HCT116 (cell line): ENCODE data around the gene FLNB.

Experiments used
- ATF3 ChIP-seq: IDR thresholded peaks from 2 replicates; pipeline ENCODE4 v1.6.1; 2012
- EZH2 ChIP-seq: fragments of 200-600 bp; sonication (generic); IDR thresholded peaks from 2 replicates; pipeline ENCODE4 v1.6.1; 2017; ENCODE audit warnings: antibody characterized with exemption, mixed run types
- FOSL1 ChIP-seq: IDR thresholded peaks from 2 replicates; pipeline ENCODE4 v1.6.1; 2012; ENCODE audit warnings: low read depth
- JUND ChIP-seq: IDR thresholded peaks from 2 replicates; pipeline ENCODE4 v1.6.1; 2012
- POLR2A ChIP-seq: IDR thresholded peaks from 2 replicates; pipeline ENCODE4 v1.7.0; 2011; ENCODE audit warnings: borderline replicate concordance; ENCODE audit not compliant: insufficient read depth, insufficient read length; ENCODE audit errors: extremely low read depth
- POLR2AphosphoS5 ChIP-seq: IDR thresholded peaks from 2 replicates; pipeline ENCODE4 v1.6.1; 2011; ENCODE audit warnings: mild to moderate bottlenecking, low read depth, low read length, moderate library complexity
- ZBTB33 ChIP-seq: IDR thresholded peaks from 2 replicates; pipeline ENCODE4 v1.6.1; 2011; ENCODE audit warnings: mild to moderate bottlenecking, low read length, moderate library complexity; ENCODE audit not compliant: insufficient replicate concordance; ENCODE audit errors: extremely low read depth
- ZFX ChIP-seq: fragments of 450-650 bp; IDR thresholded peaks from 2 replicates; pipeline ENCODE4 v1.6.1; 2017
- ZNF274 ChIP-seq: fragments of 200-500 bp; sonication (Bioruptor generic); IDR thresholded peaks from 2 replicates; pipeline ENCODE4 v1.6.1; 2014; ENCODE audit warnings: mild to moderate bottlenecking, low read depth, low read length, inconsistent platforms
- TF ChIP-seq, protein P1 (sequence below), 3 experiments: fragments of 200-600 bp in 1 of 3; sonication (generic) in 1 of 3; IDR thresholded peaks in 2 of 3; conservative IDR thresholded peaks in 1 of 3; 2 replicates each; pipeline ENCODE4 v1.5.1; 2012 to 2017; ENCODE audit warnings: low read depth in 2 of 3, low read length in 2 of 3, antibody characterized with exemption in 1 of 3, borderline replicate concordance in 1 of 3, control low read depth in 1 of 3, mild to moderate bottlenecking in 1 of 3, mixed read lengths in 1 of 3, mixed run types in 1 of 3, moderate library complexity in 1 of 3; ENCODE audit not compliant: insufficient read depth in 1 of 3
- TF ChIP-seq, protein P2 (sequence below): IDR thresholded peaks from 2 replicates; pipeline ENCODE4 v1.6.1; 2012
- TF ChIP-seq, protein P3 (sequence below): IDR thresholded peaks from 2 replicates; pipeline ENCODE4 v1.6.1; 2012; ENCODE audit warnings: low read depth

DNA sequence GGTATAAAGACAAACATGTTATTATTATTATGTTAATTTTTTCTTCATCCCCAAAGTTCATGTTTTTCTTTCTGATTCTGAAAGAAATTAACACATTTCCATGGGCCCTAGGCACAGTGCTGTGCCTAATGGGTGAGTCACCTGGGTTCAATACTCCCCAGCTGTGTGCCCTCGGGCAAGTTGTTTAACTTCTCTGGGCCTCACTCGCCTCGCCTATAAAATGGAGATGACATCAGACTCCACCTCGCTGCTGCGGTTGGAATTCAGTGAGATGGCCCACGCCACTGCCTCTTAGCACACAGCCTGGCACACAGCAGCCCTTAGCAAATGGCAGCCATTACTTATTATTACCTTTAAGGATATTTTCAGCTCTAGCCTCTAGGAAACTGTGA is 179.9 kb downstream of the FLNB start:
- TF ChIP-seq POLR2A (no peak), EZH2 (no peak), ZBTB33 (no peak), JUND (no peak), POLR2AphosphoS5 (no peak), FOSL1 (no peak), ZNF274 (no peak), ZFX (no peak), ATF3 (no peak)
- TF ChIP-seq, protein P1, sequence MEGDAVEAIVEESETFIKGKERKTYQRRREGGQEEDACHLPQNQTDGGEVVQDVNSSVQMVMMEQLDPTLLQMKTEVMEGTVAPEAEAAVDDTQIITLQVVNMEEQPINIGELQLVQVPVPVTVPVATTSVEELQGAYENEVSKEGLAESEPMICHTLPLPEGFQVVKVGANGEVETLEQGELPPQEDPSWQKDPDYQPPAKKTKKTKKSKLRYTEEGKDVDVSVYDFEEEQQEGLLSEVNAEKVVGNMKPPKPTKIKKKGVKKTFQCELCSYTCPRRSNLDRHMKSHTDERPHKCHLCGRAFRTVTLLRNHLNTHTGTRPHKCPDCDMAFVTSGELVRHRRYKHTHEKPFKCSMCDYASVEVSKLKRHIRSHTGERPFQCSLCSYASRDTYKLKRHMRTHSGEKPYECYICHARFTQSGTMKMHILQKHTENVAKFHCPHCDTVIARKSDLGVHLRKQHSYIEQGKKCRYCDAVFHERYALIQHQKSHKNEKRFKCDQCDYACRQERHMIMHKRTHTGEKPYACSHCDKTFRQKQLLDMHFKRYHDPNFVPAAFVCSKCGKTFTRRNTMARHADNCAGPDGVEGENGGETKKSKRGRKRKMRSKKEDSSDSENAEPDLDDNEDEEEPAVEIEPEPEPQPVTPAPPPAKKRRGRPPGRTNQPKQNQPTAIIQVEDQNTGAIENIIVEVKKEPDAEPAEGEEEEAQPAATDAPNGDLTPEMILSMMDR (IDR thresholded peaks at IDR 0.05 in 2 of 3, conservative IDR thresholded peaks at IDR 0.05 in 1 of 3; ENCODE audit: borderline replicate concordance in 1 of 3, insufficient read depth in 1 of 3, low read depth in 2 of 3, low read length in 2 of 3): no peak
- TF ChIP-seq, protein P2, sequence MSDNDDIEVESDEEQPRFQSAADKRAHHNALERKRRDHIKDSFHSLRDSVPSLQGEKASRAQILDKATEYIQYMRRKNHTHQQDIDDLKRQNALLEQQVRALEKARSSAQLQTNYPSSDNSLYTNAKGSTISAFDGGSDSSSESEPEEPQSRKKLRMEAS: no peak
- TF ChIP-seq, protein P3, sequence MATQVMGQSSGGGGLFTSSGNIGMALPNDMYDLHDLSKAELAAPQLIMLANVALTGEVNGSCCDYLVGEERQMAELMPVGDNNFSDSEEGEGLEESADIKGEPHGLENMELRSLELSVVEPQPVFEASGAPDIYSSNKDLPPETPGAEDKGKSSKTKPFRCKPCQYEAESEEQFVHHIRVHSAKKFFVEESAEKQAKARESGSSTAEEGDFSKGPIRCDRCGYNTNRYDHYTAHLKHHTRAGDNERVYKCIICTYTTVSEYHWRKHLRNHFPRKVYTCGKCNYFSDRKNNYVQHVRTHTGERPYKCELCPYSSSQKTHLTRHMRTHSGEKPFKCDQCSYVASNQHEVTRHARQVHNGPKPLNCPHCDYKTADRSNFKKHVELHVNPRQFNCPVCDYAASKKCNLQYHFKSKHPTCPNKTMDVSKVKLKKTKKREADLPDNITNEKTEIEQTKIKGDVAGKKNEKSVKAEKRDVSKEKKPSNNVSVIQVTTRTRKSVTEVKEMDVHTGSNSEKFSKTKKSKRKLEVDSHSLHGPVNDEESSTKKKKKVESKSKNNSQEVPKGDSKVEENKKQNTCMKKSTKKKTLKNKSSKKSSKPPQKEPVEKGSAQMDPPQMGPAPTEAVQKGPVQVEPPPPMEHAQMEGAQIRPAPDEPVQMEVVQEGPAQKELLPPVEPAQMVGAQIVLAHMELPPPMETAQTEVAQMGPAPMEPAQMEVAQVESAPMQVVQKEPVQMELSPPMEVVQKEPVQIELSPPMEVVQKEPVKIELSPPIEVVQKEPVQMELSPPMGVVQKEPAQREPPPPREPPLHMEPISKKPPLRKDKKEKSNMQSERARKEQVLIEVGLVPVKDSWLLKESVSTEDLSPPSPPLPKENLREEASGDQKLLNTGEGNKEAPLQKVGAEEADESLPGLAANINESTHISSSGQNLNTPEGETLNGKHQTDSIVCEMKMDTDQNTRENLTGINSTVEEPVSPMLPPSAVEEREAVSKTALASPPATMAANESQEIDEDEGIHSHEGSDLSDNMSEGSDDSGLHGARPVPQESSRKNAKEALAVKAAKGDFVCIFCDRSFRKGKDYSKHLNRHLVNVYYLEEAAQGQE: no peak
